Transverse colon (tissue), 4 donors: ENCODE results near the gene SYT2.
"Not testable (repeated sequence)": the region's sequence is repeated elsewhere in the genome, so short reads cannot be mapped to it uniquely, and the experiment has no call there.

ENCODE experiments used
- CTCF ChIP-seq, 5 experiments: fragments of 200-600 bp in 3 of 5; fragments of 450-650 bp in 2 of 5; sonication (generic) in 3 of 5; IDR thresholded peaks; 1 replicate in 2 of 5; 2 replicates in 3 of 5; pipeline ENCODE4 v1.5.1; 2016 to 2017; ENCODE audit warnings: antibody characterized with exemption in 5 of 5, inconsistent platforms in 3 of 5, mild to moderate bottlenecking in 2 of 5, moderate library complexity in 1 of 5
- POLR2A ChIP-seq: fragments of 450-650 bp; IDR thresholded peaks from one replicate; pipeline ENCODE4 v1.6.1; 2016; ENCODE audit warnings: antibody characterized with exemption, mild to moderate bottlenecking, moderate library complexity
- POLR2AphosphoS5 ChIP-seq, 3 donors: sonication (generic); formaldehyde crosslinking; IDR thresholded peaks; one replicate each; pipeline ENCODE4 v1.6.1; 2016; ENCODE audit warnings: antibody characterized with exemption in 3 of 3

GRCh38 chr1:202637321-202638018, 72.8 kb downstream of the SYT2 start:
- not testable (repeated sequence) for TF ChIP-seq CTCF (IDR thresholded peaks at IDR 0.05); POLR2AphosphoS5 (IDR thresholded peaks at IDR 0.05); POLR2A
